KMS-11 (cell line): ENCODE measurements around the gene HHLA2.

Source experiments
- H2AFZ ChIP-seq: fragments of 200-600 bp; sonication (generic); 2 replicates; pipeline ENCODE4 v1.6.1; 2016; ENCODE audit warnings: antibody characterized with exemption, mixed run types, low read depth
- H3K27ac ChIP-seq: fragments of 200-600 bp; sonication (generic); 2 replicates; pipeline ENCODE4 v1.6.1; 2016; ENCODE audit warnings: mild to moderate bottlenecking, mixed run types
- H3K27me3 ChIP-seq: fragments of 200-600 bp; sonication (generic); 2 replicates; pipeline ENCODE4 v1.6.1; 2017; ENCODE audit warnings: mild to moderate bottlenecking, low read depth, mixed run types, moderate library complexity; ENCODE audit not compliant: insufficient read depth
- H3K36me3 ChIP-seq: fragments of 200-600 bp; sonication (generic); 2 replicates; pipeline ENCODE4 v1.6.1; 2017; ENCODE audit warnings: mild to moderate bottlenecking, mixed run types; ENCODE audit not compliant: insufficient read depth
- H3K4me1 ChIP-seq: fragments of 200-600 bp; sonication (generic); 2 replicates; pipeline ENCODE4 v1.6.1; 2016; ENCODE audit warnings: mild to moderate bottlenecking, low read depth, mixed run types; ENCODE audit not compliant: poor library complexity, severe bottlenecking
- H3K4me2 ChIP-seq: fragments of 200-600 bp; sonication (generic); 2 replicates; pipeline ENCODE4 v1.7.0; 2016; ENCODE audit warnings: mild to moderate bottlenecking, mixed run types
- H3K4me3 ChIP-seq: fragments of 200-600 bp; sonication (generic); IDR thresholded peaks from 2 replicates; pipeline ENCODE4 v1.6.1; 2017; ENCODE audit warnings: low read depth, low read length, mixed read lengths; ENCODE audit not compliant: insufficient read depth
- H3K79me2 ChIP-seq: fragments of 200-600 bp; sonication (generic); 2 replicates; pipeline ENCODE4 v1.6.1; 2016; ENCODE audit warnings: low read depth, mixed run types; ENCODE audit not compliant: insufficient read depth
- H3K9ac ChIP-seq: fragments of 200-600 bp; sonication (generic); 2 replicates; pipeline ENCODE4 v1.6.1; 2016; ENCODE audit warnings: mild to moderate bottlenecking, mixed run types
- H4K20me1 ChIP-seq: fragments of 200-600 bp; sonication (generic); 2 replicates; pipeline ENCODE4 v1.6.1; 2016; ENCODE audit warnings: mild to moderate bottlenecking, mixed run types; ENCODE audit not compliant: insufficient read depth
- TF ChIP-seq, protein P1 (sequence below): fragments of 200-600 bp; sonication (generic); conservative IDR thresholded peaks from 2 replicates; pipeline ENCODE4 v1.6.1; 2017; ENCODE audit warnings: low read depth, mild to moderate bottlenecking, antibody characterized with exemption, low read length, moderate library complexity, mixed read lengths

Gene HHLA2

DNA sequence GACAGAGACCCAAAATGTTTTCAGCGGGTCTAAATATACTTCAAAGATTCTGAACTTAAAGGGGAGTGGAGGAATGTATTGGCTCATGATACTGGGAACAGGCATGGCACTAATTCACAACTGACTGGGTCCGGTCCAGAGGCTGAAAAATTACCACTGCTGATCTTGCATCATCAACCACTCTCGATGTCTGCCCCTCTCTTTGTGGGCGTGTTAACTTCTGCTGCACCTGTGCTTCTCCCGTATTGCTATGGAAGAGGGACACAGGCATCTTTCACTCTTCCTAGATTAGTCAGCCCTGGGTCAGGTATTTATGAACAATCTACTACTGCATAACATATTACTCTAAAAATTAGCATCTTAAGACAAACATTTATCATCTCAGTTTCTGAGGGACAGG, 33.2 kb downstream of the HHLA2 start:
- H2AFZ ChIP-seq: no peak overlapping the region
- H3K79me2 ChIP-seq: no peaks in the 10 kb centered on the region
- H3K27me3 ChIP-seq: no peaks in the 10 kb centered on the region
- no peak overlapping the region for H3K27ac ChIP-seq
- TF ChIP-seq, protein P1, sequence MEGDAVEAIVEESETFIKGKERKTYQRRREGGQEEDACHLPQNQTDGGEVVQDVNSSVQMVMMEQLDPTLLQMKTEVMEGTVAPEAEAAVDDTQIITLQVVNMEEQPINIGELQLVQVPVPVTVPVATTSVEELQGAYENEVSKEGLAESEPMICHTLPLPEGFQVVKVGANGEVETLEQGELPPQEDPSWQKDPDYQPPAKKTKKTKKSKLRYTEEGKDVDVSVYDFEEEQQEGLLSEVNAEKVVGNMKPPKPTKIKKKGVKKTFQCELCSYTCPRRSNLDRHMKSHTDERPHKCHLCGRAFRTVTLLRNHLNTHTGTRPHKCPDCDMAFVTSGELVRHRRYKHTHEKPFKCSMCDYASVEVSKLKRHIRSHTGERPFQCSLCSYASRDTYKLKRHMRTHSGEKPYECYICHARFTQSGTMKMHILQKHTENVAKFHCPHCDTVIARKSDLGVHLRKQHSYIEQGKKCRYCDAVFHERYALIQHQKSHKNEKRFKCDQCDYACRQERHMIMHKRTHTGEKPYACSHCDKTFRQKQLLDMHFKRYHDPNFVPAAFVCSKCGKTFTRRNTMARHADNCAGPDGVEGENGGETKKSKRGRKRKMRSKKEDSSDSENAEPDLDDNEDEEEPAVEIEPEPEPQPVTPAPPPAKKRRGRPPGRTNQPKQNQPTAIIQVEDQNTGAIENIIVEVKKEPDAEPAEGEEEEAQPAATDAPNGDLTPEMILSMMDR: no peak
- H3K36me3 ChIP-seq: no peaks in the 10 kb centered on the region
- H4K20me1 ChIP-seq: no peaks in the 10 kb centered on the region
- no peak overlapping the region for H3K4me3 ChIP-seq
- no peak overlapping the region for H3K4me2 ChIP-seq
- no peaks in the 10 kb centered on the region for H3K4me1 ChIP-seq
- H3K9ac ChIP-seq: no peak overlapping the region

DNA sequence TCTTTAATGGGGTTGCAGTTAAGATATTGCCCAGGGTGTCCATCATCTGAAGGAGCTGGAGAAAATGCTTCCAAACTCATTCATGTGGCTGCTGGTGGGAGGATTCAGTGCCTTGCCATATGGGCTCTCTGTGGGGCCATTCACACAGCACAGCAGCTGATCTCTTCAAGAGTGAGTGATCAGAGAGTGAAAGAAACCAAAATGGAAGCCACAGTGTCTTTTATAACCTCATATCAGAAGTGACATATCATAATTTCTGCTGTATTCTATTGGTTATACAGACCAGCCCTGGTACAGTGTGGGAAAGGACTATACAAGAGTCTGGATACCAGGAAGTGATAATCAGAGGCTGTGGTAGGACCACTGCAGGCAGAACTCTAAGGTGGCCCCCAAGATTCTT, 33.6 kb downstream of the HHLA2 start:
- H3K27ac ChIP-seq: no peak overlapping the region
- H2AFZ ChIP-seq: no peak overlapping the region
- no peaks in the 10 kb centered on the region for H3K27me3 ChIP-seq
- H3K79me2 ChIP-seq: no peaks in the 10 kb centered on the region
- no peaks in the 10 kb centered on the region for H3K36me3 ChIP-seq
- H3K4me1 ChIP-seq: no peaks in the 10 kb centered on the region
- TF ChIP-seq, protein P1: no peak
- H3K9ac ChIP-seq: no peak overlapping the region
- no peaks in the 10 kb centered on the region for H4K20me1 ChIP-seq
- H3K4me3 ChIP-seq: no peak overlapping the region
- H3K4me2 ChIP-seq: no peak overlapping the region

DNA sequence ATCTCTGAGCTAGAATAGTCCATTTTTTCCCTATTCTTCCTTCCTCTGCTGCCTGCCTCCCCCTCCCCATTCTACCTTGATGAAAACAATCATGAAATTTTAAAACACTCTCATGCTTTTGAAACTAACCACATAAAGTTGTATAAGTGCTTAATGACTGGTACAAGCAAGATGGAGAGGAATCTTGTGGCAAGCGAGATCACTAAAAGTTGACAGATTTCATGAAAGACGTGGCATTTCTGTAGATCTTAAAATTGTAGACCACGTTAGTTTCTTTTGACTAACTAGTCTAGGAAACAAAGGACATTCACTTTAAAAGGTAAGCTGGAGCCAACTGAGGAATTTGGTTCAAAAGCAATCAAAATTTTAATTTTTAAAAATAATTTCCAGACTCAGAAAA, 35.4 kb downstream of the HHLA2 start:
- H3K36me3 ChIP-seq: no peaks in the 10 kb centered on the region
- no peaks in the 10 kb centered on the region for H4K20me1 ChIP-seq
- H3K9ac ChIP-seq: no peak overlapping the region
- TF ChIP-seq, protein P1: no peak
- no peak overlapping the region for H3K4me3 ChIP-seq
- no peaks in the 10 kb centered on the region for H3K27me3 ChIP-seq
- no peaks in the 10 kb centered on the region for H3K4me1 ChIP-seq
- no peak overlapping the region for H2AFZ ChIP-seq
- H3K4me2 ChIP-seq: no peak overlapping the region
- no peak overlapping the region for H3K27ac ChIP-seq
- no peaks in the 10 kb centered on the region for H3K79me2 ChIP-seq

DNA sequence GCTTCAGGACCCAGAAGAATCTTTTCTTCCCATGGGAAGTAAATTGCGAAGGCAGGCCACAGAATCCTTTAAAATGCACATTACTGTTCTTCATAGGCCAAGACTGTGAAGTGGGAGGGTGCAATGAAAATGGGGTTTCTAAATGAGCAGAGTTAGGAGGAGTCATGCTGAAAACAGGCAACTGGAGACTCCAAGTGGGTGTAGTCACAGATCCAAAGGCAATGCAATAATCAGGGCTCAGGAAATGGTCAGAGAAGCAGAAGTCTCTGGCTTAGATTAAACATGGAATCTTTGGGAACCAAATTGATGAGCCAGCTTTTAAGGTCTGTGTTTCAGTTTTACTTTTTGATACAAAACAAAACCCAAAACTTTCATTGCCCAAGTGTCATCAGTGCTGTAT, 37.6 kb downstream of the HHLA2 start:
- no peaks in the 10 kb centered on the region for H4K20me1 ChIP-seq
- H3K36me3 ChIP-seq: no peaks in the 10 kb centered on the region
- no peak overlapping the region for H3K27ac ChIP-seq
- TF ChIP-seq, protein P1: no peak
- H3K79me2 ChIP-seq: no peaks in the 10 kb centered on the region
- H3K27me3 ChIP-seq: no peaks in the 10 kb centered on the region
- no peaks in the 10 kb centered on the region for H3K4me1 ChIP-seq
- no peak overlapping the region for H3K4me2 ChIP-seq
- no peak overlapping the region for H3K4me3 ChIP-seq
- H2AFZ ChIP-seq: no peak overlapping the region
- no peak overlapping the region for H3K9ac ChIP-seq

DNA sequence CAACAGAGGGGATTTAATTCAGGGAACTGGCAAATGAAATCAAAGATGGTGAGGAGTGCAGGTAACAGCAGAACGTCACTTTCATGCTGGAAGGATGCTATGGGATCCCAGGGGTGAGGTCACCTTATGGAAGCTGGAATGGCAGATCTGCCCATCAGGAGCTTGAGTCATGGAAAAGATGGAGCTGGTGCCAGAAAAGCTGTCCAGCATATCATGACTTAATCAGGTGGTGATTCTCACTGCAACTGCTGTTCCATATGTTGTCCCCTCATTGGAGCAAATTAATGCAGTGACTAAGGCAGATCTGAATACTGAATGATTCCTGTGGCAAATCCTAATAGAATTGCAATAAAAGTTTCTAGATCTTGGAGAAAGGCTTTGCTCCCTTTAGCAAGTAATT, 38.4 kb downstream of the HHLA2 start:
- Histone ChIP-seq H3K36me3 (no peaks in the 10 kb centered on the region), H4K20me1 (no peaks in the 10 kb centered on the region), H2AFZ (no peak overlapping the region), H3K27me3 (no peaks in the 10 kb centered on the region), H3K4me1 (no peaks in the 10 kb centered on the region), H3K27ac (no peak overlapping the region), H3K9ac (no peak overlapping the region), H3K4me3 (no peak overlapping the region), H3K4me2 (no peak overlapping the region), H3K79me2 (no peaks in the 10 kb centered on the region)
- TF ChIP-seq, protein P1: no peak
